Measurements from ENCODE around the gene VBP1.

The VBP1 gene, protein sequence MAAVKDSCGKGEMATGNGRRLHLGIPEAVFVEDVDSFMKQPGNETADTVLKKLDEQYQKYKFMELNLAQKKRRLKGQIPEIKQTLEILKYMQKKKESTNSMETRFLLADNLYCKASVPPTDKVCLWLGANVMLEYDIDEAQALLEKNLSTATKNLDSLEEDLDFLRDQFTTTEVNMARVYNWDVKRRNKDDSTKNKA

DNA sequence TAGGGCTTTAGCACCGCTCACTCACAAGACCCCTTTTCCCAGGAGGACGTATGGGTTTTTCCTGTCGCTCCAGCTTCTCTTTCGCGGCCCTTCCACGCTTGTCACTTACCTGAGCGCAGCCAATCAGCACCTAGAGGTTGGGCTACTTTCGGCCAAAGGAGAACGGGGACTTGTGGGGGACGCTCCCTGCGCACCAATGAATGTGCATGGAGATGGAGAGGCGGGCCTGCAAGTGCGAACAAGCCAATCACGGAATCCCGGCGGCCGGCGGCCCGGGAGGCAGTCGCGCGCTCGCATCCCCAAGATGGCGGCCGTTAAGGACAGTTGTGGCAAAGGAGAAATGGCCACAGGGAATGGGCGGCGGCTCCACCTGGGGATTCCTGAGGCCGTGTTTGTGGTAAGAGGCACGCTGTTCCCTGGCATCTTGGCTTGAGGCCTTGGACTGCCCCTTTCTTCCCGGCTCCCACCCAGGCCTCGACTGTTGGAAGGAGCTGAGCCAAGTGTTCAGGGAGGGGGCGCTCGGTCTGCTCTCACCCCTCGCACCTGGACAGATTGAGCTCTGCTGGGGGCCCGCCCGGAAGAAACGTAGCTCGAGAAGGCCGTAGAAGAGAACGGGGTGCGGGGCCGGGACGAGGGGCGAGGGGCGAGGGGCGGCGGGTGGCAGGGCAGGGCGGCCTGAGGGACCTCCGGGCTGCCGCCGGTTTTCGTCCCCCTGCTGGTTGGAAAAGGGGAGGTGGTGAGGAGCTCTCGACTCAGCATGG, at the start of gene VBP1:
Gene VBP1 (plus strand): TSS at position 282 of the 761 bp plus-strand sequence. CDS start 23 bp downstream, at position 305.
- TF ChIP-seq, protein P1, sequence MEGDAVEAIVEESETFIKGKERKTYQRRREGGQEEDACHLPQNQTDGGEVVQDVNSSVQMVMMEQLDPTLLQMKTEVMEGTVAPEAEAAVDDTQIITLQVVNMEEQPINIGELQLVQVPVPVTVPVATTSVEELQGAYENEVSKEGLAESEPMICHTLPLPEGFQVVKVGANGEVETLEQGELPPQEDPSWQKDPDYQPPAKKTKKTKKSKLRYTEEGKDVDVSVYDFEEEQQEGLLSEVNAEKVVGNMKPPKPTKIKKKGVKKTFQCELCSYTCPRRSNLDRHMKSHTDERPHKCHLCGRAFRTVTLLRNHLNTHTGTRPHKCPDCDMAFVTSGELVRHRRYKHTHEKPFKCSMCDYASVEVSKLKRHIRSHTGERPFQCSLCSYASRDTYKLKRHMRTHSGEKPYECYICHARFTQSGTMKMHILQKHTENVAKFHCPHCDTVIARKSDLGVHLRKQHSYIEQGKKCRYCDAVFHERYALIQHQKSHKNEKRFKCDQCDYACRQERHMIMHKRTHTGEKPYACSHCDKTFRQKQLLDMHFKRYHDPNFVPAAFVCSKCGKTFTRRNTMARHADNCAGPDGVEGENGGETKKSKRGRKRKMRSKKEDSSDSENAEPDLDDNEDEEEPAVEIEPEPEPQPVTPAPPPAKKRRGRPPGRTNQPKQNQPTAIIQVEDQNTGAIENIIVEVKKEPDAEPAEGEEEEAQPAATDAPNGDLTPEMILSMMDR (conservative IDR thresholded peaks at IDR 0.05; ENCODE audit: control insufficient read depth, insufficient read depth, low read depth, low read length), result no peak
- DNase-seq (ENCODE audit: low read depth), result peak; percentile 93
- H3K4me3 ChIP-seq (ENCODE audit: control insufficient read depth, low read depth, low read length), result peak within 1 kb of the TSS; percentile 81

DNA sequence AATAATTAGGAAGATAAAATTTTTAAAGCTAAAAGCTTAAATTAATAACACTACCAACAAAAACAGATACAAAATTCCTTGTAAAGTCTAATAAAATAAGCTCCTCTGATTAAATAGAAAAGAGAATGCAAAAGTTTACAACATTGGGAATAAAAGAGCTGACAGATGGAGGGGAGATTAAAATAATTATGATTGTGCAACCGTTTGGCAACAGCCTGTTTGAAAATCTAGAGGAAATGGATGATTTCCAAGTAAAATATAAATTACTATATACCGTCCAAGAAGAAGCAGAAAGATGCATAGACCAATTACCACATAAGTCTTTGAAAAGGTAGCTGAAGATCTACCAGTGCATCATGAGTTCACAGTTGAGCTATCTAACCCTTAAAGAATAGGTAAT, 46.4 kb upstream of the VBP1 start:
- H3K4me3 ChIP-seq (ENCODE audit: control insufficient read depth, low read depth, low read length), result no peak overlapping the region
- DNase-seq (ENCODE audit: low read depth), result no peak
- TF ChIP-seq, protein P1 (conservative IDR thresholded peaks at IDR 0.05; ENCODE audit: control insufficient read depth, insufficient read depth, low read depth, low read length), result no peak

DNA sequence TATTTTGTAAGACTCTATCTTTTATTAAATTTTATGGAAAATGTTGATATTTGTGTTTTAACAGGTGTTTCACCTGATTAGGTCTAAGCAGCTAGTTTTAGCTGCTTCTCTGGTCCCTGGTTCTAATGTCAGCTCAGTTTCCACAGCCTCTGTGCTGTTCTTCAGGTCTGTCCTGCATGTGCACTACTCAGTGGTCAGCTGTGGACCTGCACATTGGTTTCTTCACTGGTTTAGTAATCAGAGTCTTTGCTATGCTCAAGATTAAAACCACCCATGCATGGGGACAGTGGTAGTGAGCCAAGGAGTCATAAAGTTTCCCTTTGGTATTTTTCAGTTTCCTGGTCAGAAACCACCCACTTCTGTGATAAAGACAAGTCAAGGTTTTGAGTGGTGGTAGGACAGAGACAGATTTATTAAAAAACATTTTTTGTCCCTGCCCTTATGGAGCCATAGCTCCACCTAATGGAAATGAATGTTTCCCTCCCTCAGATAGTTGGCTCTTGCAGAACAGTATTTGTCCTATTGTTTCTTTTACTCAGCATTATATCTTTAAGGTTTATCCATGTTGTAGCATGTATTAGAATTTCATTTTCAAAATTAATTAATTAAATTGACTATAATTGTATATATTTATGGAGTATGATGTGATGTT, 36.8 kb upstream of the VBP1 start:
- TF ChIP-seq, protein P1 (conservative IDR thresholded peaks at IDR 0.05; ENCODE audit: control insufficient read depth, insufficient read depth, low read depth, low read length), result no peak
- H3K4me3 ChIP-seq (ENCODE audit: control insufficient read depth, low read depth, low read length), result no peak overlapping the region
- no peak for DNase-seq (ENCODE audit: low read depth)

DNA sequence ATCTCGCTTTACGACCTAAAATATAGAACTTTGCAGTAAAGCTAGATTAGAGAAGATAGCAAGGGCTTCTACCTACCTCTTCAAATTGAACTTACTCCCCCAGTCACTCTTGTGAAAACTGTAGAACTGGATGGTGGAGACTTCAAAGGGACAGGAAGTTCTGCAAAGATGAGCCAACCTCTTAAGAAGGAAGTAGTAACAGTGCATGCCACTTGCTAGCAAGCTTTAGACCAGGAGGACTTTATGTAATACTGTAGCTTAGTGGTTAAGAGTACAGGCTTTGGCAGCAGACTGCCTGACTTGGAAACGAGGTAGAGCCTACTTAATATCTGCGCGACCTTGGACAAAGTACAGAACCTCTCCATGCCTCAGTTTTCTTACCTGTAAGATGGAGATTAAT, 27.5 kb upstream of the VBP1 start:
- H3K4me3 ChIP-seq (ENCODE audit: control insufficient read depth, low read depth, low read length), result no peak overlapping the region
- TF ChIP-seq, protein P1 (conservative IDR thresholded peaks at IDR 0.05; ENCODE audit: control insufficient read depth, insufficient read depth, low read depth, low read length), result no peak
- no peak for DNase-seq (ENCODE audit: low read depth)

DNA sequence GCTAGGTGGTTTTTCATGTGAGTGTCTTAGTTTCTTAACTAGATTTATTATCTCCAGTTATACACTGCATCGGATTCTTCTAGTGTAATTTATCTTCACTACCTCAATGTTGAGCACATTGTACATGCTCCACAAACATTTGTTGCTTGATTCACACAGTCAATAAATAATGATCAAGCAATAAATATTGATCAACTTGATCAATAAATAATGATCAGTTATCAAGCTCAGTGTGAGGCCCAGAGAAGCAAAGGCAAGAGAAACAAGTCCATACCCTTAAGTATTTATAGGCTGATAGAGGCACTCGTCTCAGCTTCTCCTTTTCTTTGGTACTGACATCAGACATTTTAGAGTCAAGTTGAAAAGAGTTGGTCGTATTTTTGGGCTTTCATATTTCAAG, 5.1 kb upstream of the VBP1 start:
- H3K4me3 ChIP-seq (ENCODE audit: control insufficient read depth, low read depth, low read length), result no peak overlapping the region
- DNase-seq (ENCODE audit: low read depth), result no peak
- TF ChIP-seq, protein P1 (conservative IDR thresholded peaks at IDR 0.05; ENCODE audit: control insufficient read depth, insufficient read depth, low read depth, low read length), result no peak

DNA sequence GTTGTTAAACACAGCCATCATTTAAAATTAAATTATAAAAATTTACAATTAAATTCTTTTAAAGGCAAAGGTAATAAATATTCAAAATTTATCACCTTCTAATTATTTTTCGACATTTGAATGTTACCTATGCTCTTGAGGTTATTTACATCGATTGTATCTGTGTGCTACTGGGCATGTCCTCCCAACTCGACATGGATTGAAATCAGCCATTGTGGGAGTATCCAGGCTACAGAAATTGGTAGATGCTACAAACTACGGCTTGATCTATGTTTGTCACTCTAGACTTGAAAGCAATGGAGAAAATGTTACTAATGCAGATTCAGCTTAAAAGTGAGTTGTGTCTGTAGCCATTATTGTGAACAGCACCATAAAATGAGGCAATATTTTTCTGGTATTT, 2.5 kb upstream of the VBP1 start:
- H3K4me3 ChIP-seq (ENCODE audit: control insufficient read depth, low read depth, low read length), result no peak overlapping the region
- TF ChIP-seq, protein P1 (conservative IDR thresholded peaks at IDR 0.05; ENCODE audit: control insufficient read depth, insufficient read depth, low read depth, low read length), result no peak
- DNase-seq (ENCODE audit: low read depth), result no peak
